GM12892 (cell line): ENCODE results near the gene SLC25A30.

Experiments used
- POLR2A ChIP-seq: IDR thresholded peaks from 2 replicates; pipeline ENCODE4 v1.6.1; 2011; ENCODE audit warnings: low read depth, low read length, control low read depth
- POLR2AphosphoS5 ChIP-seq: IDR thresholded peaks from 2 replicates; pipeline ENCODE4 v1.6.1; 2011; ENCODE audit warnings: low read depth, low read length, control low read depth

DNA sequence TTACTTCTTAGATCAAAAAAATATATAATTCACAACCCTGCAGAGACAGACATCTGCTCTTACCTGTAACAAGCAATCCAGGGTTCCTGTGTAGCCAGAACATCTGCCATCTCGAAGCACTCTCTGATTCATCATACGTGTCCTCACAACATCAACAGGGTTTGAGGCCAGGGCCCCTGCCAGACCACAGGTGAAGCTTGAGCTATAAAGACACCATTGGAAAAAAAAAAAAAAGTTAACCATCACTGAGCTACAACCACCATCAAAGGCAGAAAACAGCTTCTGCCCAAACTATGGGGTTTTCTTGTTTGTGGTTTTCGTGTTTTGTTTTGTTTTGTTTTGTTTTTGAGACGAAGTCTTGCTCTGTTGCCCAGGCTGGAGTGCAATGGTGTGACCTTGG, 19.3 kb downstream of the SLC25A30 start:
- TF ChIP-seq POLR2AphosphoS5 (no peak), POLR2A (no peak)
